ENCODE data around the gene POPDC2. TPM values are rescaled to one million over a fixed set of nuclear protein-coding genes. Genes with fewer than 3 reads are reported as not detected.

The POPDC2 gene
- polyA plus RNA-seq, 1 of the 3 experiments (the other 2 are of a cell fraction): 19.9 TPM

GRCh38 chr3:119642746-119643473 lies 17.5 kb downstream of the POPDC2 start:
- Histone ChIP-seq H3K36me3 (replicated peaks in 1 of 2; ENCODE audit: control insufficient read depth in 1 of 2, insufficient read depth in 2 of 2, low read length in 1 of 2) (peaks cover 4 to 19% of the 10 kb centered on the region in 2 experiments), H3K9me2 (no peaks in the 10 kb centered on the region), H3K27ac (ENCODE audit: low read depth in 2 of 2, low read length in 1 of 2) (peak overlapping the region; percentile 61 to 91), H3K4me1 (ENCODE audit: control insufficient read depth in 1 of 2, insufficient read depth in 2 of 2, low read depth in 1 of 2, low read length in 1 of 2) (peaks cover 26 to 37% of the 10 kb centered on the region in 2 experiments), H4K20me1 (ENCODE audit: insufficient read depth) (no peaks in the 10 kb centered on the region), H3K79me2 (ENCODE audit: insufficient read depth) (no peaks in the 10 kb centered on the region), H3K27me3 (ENCODE audit: insufficient read depth) (no peaks in the 10 kb centered on the region), H3F3A (replicated peaks; ENCODE audit: insufficient read depth) (peaks cover 36% of the 10 kb centered on the region), H3K9ac (peak overlapping the region; percentile 41; the same call in 1 of the 2 replicates), H2AFZ (ENCODE audit: low read depth) (no peak overlapping the region), H3K4me3 (ENCODE audit: low read depth in 2 of 2, low read length in 1 of 2) (no peak overlapping the region), H3K4me2 (peak overlapping the region; percentile 38; the same call in 1 of the 2 replicates), H3K9me3 (no peaks in the 10 kb centered on the region)
- ChIA-PET CTCF (interaction anchor here (1.1 to 1.2 kb wide), 2 partner anchors 9 to 11 kb away, joined by 3 to 4 read pairs; no protein-coding TSS in a partner anchor), POLR2A (interaction anchor here (0.8 to 1.1 kb wide), 2 partner anchors 18 to 20 kb away, joined by 3 to 4 read pairs; partner anchors contain the start of gene POPDC2)
- whole genome bisulfite sequencing (ENCODE audit: low lambda C conversion rate): 67% methylated on average over 5 of the region's 5 CpGs
- DNase-seq: no peak
- TF ChIP-seq, protein P1, sequence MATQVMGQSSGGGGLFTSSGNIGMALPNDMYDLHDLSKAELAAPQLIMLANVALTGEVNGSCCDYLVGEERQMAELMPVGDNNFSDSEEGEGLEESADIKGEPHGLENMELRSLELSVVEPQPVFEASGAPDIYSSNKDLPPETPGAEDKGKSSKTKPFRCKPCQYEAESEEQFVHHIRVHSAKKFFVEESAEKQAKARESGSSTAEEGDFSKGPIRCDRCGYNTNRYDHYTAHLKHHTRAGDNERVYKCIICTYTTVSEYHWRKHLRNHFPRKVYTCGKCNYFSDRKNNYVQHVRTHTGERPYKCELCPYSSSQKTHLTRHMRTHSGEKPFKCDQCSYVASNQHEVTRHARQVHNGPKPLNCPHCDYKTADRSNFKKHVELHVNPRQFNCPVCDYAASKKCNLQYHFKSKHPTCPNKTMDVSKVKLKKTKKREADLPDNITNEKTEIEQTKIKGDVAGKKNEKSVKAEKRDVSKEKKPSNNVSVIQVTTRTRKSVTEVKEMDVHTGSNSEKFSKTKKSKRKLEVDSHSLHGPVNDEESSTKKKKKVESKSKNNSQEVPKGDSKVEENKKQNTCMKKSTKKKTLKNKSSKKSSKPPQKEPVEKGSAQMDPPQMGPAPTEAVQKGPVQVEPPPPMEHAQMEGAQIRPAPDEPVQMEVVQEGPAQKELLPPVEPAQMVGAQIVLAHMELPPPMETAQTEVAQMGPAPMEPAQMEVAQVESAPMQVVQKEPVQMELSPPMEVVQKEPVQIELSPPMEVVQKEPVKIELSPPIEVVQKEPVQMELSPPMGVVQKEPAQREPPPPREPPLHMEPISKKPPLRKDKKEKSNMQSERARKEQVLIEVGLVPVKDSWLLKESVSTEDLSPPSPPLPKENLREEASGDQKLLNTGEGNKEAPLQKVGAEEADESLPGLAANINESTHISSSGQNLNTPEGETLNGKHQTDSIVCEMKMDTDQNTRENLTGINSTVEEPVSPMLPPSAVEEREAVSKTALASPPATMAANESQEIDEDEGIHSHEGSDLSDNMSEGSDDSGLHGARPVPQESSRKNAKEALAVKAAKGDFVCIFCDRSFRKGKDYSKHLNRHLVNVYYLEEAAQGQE (IDR thresholded peaks at IDR 0.05; ENCODE audit: low read depth, low read length): no peak
- no peak for TF ChIP-seq MEF2A (IDR thresholded peaks at IDR 0.05; ENCODE audit: borderline replicate concordance, low read depth)
- TF ChIP-seq IRF3 (IDR thresholded peaks at IDR 0.05; ENCODE audit: low read depth, low read length): no peak
- no peak for TF ChIP-seq USF2 (IDR thresholded peaks at IDR 0.05; ENCODE audit: borderline replicate concordance, low read depth, low read length)
- TF ChIP-seq NFIC (IDR thresholded peaks at IDR 0.05; ENCODE audit: borderline replicate concordance): no peak

GRCh38 chr3:119641416-119641815 lies 19.0 kb downstream of the POPDC2 start:
- Histone ChIP-seq H3K9ac (no peak overlapping the region), H3K36me3 (replicated peaks in 1 of 2; ENCODE audit: control insufficient read depth in 1 of 2, insufficient read depth in 2 of 2, low read length in 1 of 2) (peaks cover 4 to 19% of the 10 kb centered on the region in 2 experiments), H3K4me2 (no peak overlapping the region), H4K20me1 (ENCODE audit: insufficient read depth) (no peaks in the 10 kb centered on the region), H3K4me1 (ENCODE audit: control insufficient read depth in 1 of 2, insufficient read depth in 2 of 2, low read depth in 1 of 2, low read length in 1 of 2) (peaks cover 33 to 46% of the 10 kb centered on the region in 2 experiments), H3K79me2 (ENCODE audit: insufficient read depth) (no peaks in the 10 kb centered on the region), H3K9me2 (no peaks in the 10 kb centered on the region), H3K27me3 (ENCODE audit: insufficient read depth) (no peaks in the 10 kb centered on the region), H3F3A (replicated peaks; ENCODE audit: insufficient read depth) (peaks cover 43% of the 10 kb centered on the region), H3K9me3 (no peaks in the 10 kb centered on the region), H2AFZ (ENCODE audit: low read depth) (no peak overlapping the region), H3K27ac (ENCODE audit: low read depth in 2 of 2, low read length in 1 of 2) (peak overlapping the region in 1 of 2 experiments; percentile 100; a peak in 2 of 4 replicates), H3K4me3 (ENCODE audit: low read depth in 2 of 2, low read length in 1 of 2) (no peak overlapping the region)
- TF ChIP-seq USF2 (IDR thresholded peaks at IDR 0.05; ENCODE audit: borderline replicate concordance, low read depth, low read length): no peak
- no peak for TF ChIP-seq TAF1 (IDR thresholded peaks at IDR 0.05; ENCODE audit: borderline replicate concordance, low read depth, low read length)
- TF ChIP-seq RCOR1 (IDR thresholded peaks at IDR 0.05; ENCODE audit: low read length): no peak
- no peak for TF ChIP-seq NFIC (IDR thresholded peaks at IDR 0.05; ENCODE audit: borderline replicate concordance)
- no peak for TF ChIP-seq ELF1 (IDR thresholded peaks at IDR 0.05)
- TF ChIP-seq, protein P2, sequence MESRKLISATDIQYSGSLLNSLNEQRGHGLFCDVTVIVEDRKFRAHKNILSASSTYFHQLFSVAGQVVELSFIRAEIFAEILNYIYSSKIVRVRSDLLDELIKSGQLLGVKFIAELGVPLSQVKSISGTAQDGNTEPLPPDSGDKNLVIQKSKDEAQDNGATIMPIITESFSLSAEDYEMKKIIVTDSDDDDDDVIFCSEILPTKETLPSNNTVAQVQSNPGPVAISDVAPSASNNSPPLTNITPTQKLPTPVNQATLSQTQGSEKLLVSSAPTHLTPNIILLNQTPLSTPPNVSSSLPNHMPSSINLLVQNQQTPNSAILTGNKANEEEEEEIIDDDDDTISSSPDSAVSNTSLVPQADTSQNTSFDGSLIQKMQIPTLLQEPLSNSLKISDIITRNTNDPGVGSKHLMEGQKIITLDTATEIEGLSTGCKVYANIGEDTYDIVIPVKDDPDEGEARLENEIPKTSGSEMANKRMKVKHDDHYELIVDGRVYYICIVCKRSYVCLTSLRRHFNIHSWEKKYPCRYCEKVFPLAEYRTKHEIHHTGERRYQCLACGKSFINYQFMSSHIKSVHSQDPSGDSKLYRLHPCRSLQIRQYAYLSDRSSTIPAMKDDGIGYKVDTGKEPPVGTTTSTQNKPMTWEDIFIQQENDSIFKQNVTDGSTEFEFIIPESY (IDR thresholded peaks at IDR 0.05; ENCODE audit: borderline replicate concordance, low read depth): no peak
- TF ChIP-seq EP300 (IDR thresholded peaks at IDR 0.05; ENCODE audit: borderline replicate concordance in 1 of 2, low read depth in 1 of 2, low read length in 1 of 2): no peak
- TF ChIP-seq TCF12 (IDR thresholded peaks at IDR 0.05): no peak
- TF ChIP-seq RFX5 (IDR thresholded peaks at IDR 0.05; ENCODE audit: low read length): no peak
- DNase-seq: no peak
- POLR2A ChIA-PET: no interaction called here
- CTCF ChIA-PET: interaction anchor here (1.7 kb wide), 1 partner anchor 31 kb away, joined by 4 read pairs; no protein-coding TSS in a partner anchor
- 100% methylated on average over 2 of the region's 2 CpGs for WGBS (ENCODE audit: low lambda C conversion rate)
